NCI-H82 treated with DMSO at 0.1 percent for 48 hours (cell line): ENCODE measurements around the gene TEX51.

Experiments
- DNase-seq: peaks from one replicate; lab custom pipeline; 2025; ENCODE audit not compliant: unreplicated experiment; lab: John Stamatoyannopoulos, UW

TEX51 gene

DNA sequence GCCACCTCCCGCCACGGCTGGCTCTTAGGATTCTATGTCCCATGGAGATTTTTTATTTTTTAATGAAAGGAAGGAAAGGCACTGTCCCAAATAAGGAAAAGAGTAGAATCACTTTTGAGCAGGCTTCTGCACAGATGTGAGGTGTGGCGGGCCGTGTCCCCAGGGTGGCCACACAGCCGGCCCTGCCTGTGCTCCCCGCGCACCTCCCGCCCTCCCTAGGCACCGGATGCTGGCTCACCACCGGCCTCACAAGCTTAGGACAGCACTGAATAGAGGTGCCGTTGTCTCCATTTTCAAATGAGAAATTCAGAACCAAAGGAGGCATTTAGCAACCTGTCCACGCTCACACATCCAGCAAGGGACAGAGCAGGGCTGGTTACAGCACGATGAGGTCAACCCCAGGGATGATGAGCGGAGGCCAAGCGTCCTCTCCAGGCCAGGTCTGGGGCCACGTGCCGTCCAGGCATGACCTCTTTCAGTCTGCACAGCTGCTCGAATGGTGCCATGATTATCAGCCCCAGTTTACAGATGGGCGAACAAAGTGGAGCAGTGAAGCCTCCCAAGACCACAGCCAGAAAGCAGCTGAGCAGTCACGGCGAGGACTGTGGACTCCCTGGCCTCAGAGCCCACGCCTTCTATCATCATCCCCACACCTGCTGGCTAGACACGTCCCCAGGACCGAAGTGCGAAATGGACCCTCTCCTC is 20.7 kb upstream of the TEX51 start:
- DNase-seq = no peak

DNA sequence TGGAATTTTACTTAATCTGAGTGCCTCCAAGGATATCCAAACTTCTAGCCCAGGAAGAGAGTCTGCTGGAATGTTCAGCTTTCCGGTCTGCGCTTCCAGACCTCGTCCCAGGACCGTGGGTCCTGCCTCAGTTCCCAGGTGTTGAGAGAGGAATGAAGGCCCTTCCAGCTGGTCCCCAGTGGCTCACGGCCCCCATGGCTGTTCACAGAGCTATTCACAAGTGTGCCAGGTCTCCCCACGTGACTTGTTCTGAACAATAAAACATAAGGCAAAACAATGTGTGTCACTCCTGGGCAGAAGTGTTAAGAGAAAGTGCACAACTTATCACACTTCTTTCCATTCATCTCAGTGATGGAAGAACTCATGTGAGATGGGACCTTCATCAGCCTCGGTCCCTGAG is 20.1 kb upstream of the TEX51 start:
- no peak for DNase-seq

DNA sequence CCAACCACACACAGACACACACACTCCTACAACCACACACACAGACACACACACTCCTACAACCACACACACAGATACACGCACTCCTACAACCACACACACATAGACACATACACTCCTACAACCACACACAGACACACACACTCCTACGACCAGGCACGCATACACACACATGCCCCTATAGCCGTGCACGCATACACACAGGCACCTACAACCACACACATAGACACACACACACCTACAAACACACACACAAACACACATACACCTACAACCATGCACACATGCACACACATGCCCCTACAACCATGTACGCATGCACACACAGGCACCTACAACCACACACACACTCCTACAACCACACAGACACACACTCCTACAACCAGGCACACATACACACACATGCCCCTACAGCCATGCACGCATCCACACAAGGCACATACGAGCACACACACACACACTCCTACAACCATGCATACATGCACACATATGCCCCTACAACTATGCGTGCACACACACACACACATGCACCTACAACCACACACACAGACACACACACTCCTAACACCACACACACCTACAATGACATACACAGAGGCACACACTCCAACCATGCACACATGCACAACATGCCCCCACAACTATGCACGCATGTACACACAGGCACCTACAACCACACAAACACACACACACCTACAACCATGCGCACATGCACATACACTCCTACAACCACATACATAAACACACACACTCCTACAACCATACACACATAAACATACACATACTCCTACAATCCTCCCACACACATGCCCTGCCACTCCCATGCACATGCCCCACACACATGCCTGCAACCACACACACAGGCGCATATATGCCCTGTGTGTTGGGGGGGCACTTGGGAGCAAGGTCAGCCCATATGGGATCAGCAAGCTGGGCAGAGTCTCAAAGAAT is 19.1 kb upstream of the TEX51 start:
- DNase-seq = no peak

DNA sequence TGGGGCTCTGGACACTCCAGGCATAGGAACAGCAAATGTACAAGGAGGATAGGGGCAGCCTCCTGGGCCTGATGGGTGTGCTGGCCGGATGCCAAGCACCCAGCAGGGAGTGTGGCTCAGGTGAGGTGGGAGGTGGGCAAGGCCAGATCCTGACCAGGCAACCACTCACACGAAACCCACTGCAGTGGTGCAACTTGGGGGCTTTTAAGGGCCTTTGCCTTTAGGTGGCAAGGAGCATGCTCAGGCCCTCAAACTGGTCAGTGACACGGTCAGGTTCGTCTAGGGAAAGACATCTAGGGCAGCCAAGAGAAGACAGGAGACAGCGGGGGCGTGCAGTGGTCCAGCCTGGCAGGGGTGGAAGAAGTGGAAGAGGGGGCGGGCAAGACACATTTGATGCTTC is 18.4 kb upstream of the TEX51 start:
- no peak for DNase-seq

DNA sequence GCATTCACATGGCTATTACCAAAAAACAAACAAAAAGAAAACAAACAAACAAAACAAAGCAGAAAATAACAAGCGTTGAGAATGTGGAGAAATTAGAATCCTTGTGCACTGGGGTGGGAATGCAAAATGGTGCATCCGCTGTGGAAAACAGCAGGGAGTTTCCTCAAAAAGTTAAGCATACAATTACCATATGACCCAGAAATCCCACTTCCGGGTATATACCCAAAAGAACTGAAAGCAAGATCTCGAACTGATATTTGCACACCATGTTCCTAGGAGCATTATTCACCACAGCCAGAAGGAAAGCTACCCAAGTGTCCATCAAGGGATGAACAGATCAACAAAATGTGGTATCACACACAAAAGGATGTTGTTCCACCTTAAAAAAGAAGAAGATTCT is 17.9 kb upstream of the TEX51 start:
- DNase-seq = no peak

DNA sequence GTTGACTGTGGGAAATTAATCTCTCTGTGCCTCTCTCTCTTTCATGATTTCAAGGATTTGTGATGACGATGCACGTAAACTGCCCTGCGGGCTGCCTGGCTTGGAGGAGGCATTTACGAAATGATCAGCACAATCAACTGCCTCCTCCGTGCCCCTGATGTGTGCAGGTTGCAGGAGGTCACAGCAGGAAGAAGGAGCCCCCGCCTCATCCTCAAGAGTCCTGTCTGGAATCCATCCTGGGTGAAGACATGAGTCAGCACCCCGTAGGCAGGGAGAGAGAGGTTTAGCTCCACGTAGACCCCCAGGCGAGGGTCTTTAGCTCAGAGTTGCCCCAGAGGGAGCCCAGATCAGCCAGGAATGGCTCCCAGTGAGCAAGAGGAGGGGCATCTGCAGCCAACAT is 17.1 kb upstream of the TEX51 start:
- no peak for DNase-seq

DNA sequence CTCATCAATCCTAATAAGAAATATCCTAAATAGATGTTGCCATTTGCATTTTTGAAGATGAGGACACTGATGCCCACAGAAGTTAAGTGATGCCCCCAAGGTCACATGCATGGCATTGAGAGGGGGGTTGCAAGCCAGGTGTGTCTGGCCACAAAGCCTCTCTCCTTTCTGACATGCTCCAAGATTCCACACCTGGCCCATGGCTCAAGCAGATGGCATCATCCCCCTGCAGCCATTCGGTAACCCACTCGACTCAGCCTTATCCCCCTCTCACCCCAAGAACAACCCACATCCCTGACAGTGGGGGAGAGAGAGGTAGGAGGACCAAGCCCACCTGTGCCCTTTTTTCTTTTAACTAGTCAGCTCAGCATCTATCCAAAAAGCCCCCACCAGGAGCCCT is 16.5 kb upstream of the TEX51 start:
- DNase-seq = no peak

DNA sequence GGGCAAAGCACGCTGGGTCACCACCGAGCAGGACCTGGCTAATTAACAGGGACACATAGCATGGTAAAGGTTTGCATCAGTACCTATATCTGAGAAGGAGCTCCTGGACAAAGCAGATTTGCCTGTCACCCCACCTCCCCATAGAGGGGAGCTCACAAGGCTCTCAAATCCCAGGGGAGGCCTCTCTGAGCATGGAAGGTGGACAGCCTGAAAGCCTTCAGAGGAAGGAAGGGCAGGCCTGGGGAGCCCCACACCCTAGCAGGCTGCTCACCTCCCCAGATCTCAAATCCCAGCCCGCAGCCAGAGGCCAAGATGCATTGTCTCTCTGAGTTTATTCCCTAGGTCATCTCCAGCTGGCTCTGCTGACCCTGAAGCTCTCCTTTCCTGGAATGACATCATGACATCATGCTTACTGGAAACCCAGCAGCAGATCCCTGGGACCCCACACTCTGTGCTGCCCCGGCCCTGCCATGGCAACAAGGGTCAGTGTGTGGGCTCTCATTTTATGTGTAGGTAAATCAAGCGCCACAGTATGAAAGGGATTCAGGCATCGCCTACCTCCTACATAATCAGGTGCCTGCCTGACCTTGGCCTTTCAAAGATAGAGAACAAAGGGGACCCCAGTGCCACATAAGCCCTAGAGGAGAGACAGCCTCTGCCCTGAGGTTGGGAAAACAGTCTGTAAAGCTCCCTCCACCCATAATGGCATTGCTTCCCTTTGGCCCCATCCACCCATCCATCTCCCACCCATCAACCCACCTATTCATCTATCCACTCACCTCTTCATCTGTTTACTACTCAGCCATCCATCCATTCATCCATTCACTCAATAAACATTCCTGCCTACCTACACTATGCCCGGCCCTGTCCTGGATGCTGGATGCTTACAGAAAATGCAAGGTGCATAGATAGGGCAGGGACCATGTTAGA is 15.7 kb upstream of the TEX51 start:
- DNase-seq = no peak

DNA sequence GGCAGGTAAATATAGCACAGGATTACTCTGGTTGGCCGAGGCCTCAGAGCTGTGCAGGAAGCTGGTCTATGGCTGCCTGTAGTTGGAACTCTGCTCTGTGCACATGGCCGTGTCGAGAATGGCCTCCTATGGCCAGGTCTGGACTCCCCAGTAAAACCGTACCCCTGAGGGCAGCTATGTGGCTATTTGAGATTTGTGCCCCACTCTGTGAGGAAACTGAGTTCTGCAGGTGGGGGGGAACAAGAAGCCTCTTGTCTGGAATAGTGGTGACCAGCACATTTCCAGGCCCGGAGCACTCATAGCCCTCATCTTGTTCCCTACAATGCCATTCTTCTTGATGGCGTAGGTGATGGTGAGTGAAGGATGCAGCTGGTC is 15.0 kb upstream of the TEX51 start:
- DNase-seq = no peak

DNA sequence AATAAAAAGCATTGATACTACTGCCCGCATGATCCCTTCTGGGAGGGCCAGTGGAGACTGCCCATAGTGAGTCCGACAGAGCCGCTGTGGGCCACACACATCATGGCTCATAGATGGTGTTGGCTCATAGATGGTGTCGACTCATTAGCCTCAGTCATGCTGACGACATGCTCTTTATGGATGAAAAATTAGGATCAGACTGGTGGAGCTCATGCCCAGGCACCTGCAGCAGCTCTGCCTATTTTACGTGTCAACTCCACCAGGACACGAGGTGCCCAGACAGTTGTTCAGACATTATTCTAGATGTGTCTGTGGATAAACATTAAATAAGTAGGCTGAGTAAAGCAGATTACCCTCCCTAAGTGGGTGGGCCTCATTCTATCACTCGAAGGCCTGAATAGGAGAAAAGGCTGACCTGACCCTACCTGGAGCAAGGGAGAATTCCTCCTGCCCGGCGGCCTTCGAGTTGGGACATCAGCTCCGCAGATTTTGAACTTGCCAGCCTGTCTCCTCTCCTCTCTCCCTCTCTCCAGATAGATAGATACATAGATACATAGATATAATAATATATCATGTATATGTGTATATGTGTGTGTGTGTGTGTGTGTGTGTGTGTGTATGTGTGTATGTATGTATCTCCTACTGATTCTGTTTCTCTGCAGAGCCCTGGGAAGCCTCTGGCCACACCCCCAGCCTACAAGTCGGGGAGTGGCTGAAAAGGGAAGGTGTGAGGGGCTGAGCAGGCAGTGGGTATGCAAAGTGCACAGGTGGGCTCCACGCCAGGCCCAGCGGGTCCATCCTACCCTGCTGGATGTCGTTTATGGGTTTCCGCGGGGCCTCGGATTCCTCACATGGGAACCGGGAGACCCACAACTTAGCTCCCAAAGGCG is 13.6 kb upstream of the TEX51 start:
- no peak for DNase-seq

DNA sequence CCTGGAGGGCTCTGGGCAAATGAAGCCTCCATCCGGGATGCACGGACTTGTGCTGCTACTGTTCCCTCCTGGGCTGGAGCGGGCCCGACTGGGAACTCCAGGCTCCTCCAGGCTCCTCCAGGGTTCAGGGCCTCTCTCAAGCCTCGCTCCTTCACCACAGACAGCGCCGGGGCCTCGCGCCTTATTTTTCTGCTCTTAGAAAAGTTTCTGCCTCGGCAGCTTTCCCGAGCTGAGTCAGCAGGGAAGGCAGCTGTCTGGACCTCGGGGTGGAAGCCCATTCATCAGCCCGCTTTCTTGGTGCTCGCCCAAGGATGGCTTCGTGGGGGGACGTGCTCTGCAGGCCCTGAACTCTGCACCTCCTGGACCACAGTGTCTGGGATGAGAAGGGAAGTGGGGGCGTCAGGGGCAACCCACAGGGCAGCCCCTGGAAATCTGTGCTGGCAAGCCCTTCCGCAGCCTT is 12.9 kb upstream of the TEX51 start:
- DNase-seq = no peak

DNA sequence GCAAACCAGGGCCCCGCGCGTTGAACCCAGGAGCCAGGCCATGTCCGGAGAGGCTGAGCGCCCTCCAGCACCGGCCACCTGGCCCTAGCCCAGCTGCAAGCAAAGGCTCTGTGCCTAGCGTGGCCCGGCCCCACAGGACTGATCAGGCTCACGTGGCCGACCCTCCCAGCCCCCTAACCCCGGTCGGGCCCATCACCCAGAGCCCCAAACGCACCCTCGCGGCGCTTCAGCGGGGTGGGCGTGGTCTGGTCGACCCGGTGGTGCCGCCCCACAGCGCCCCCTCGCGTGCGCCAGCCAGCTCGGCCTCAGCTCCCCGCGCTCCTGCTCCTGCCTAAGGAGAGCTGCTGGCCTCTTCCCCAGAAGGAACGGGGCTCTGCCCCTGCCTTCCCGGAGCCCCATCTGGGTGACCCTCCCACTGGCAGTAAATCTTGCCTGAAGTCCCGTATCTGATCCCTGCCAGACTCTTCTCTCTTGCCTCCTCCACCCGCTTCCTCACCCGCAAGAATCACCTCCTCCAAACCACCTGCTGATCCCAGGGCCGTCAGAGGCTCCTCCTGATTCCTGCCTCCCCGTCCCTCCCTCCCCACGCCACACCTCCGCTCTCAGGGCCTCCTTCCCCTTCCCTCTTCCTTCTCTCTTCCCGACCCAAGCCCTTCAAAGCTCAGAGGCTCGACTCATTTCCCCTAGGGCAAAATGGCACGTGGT is 12.3 kb upstream of the TEX51 start:
- no peak for DNase-seq

DNA sequence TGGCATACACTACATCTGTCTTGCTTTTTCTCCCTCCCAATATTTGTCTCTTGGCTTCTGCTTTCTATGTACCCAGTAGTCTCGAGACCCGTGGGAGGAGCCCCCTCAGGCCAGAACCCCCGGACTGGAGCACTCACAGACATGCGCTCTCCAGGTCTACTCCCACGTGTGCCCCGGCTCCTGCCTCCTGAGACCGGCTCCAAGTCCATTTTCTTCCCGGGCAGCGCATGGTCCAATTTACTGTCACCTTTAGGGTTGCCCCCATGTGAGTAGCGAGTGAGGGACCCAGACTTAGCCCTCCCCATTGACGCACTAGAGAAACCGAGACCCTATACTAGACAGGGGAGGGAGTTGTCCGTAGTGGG is 11.8 kb upstream of the TEX51 start:
- no peak for DNase-seq

DNA sequence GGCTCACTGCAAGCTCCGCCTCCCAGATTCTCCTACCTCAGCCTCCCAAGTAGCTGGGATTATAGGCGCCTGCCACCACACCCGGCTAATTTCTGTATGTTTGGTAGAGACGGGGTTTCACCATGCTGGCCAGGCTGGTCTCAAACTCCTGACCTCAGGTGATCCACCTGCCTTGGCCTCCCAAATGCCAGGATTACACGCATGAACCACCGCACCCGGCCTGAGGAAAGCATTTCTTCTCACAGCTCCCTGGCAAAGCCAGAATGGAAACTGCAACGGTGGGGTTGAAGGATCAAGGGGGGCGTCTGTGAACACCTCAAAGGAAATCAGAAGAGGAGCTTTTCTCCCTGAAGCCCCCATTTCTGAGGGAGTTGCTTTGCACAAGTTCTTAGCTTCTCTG is 11.2 kb upstream of the TEX51 start:
- DNase-seq = no peak

DNA sequence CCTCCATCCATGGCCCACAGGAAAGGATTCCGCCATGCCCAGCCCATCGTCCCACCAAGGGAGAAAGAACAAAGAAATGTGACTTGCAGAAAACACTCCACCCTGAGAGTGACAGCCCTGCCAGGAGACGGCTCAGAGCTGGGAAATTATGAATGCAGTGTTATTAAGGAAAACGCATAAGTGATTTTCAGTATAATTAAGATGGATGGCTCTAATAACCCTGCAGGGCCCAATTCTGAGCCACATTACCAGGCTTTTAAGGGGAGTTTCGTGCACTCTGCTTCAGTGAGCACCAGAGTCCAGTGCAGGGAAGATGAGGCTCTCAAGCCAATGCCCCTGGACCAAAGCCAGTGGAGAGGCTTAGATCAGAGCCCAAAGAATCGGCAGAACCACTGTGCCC is 10.6 kb upstream of the TEX51 start:
- no peak for DNase-seq

DNA sequence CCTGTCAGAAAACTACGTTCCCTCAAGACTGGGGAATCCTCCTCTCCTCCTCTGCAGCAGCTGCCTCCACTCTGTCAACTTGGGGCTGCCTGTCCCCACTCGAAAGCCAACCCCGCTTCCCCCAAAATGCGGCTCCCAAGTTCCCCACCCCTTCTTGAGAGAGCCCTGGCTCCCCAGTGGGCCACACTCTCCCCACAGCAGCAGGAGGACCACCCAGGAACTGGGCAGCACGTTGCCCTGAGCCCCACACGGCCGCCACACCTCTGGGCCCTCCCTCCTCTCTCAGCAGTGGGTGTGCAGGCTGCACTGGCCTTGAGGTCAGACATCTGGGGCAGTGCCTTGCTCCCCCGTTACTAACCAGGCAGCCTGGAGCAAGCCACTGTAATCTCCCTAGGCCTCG is 9.6 kb upstream of the TEX51 start:
- no peak for DNase-seq

DNA sequence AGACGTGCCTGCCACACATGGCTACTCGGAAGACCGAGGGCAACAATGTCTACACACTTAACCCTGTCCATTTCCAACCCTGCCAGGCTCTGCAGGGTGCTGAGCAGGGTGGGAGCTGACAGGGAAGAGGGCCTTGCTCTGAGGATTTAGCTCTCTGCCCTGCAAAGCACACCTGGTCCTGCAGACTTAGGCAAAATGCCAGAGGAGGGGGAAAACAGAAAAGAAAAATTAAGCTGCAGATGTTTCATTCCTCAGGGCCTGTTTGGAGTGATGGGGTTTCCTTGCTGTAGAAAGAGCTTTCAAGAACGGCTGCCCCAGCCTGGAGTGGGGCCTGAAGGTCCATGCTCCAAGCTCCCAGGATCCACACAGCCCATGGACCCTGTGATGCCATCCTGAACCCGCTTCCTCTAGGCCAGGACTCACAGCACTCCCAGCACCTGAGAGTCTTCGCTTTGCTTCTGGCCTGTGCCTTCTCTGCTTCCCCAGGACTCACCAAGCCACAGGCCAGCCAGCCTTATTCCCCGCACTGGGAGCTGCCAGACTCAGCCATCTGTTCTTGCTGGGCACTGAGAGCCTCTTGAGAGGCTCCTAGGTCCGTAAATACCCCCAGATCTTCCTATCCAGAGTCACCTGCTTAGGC is 9.1 kb upstream of the TEX51 start:
- peak; percentile 9 for DNase-seq

DNA sequence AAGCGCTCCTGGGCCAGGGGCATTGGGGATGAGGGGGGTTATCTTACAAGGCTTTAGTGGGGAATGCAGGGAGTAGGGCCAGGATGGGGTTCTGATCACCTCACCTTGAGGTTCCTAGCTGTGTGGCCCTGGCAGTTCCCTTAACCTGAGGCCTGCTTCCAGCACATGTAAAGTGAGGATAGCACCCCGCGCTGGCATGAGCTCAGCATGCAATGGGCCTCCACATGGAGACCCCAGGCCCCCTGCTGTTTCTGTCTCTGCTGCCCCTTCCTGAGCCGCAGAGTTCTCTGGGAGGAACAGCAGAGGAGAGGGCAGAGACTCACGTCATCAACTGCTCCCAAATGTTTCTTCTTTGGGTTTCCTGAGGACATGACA is 8.6 kb upstream of the TEX51 start:
- DNase-seq = no peak
